ENCODE measurements around the gene COQ9. TPM values are rescaled to one million over a fixed set of nuclear protein-coding genes. Genes with fewer than 3 reads are reported as not detected.
A peak's percentile ranks its signal among the peaks of the same experiment; 100 is the strongest.
"Not testable (repeated sequence)": the region's sequence is repeated elsewhere in the genome, so short reads cannot be mapped to it uniquely, and the experiment has no call there.

COQ9 gene
- total RNA-seq, 1 donor from 2014 or later, result 58.7 TPM

DNA sequence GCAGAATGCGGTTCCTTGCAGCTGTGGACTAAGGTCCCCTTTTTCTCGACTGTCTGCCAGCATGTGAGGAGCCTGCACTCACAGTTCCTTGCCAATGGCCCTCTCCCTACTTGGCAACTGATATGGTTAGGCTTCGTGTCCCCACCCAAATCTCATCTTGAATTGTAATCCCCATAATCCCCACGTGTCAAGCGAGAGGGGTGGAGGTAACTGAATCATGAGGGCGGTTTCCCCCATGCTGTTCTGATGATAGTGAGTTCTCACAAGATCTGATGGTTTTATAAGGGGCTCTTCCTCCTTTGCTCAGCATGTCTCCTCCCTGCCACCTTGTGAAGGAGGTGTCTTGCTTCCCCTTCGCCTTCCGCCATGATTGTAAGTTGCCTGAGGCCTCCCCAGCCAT is 20.0 kb upstream of the COQ9 start:
- no peak for DNase-seq

DNA sequence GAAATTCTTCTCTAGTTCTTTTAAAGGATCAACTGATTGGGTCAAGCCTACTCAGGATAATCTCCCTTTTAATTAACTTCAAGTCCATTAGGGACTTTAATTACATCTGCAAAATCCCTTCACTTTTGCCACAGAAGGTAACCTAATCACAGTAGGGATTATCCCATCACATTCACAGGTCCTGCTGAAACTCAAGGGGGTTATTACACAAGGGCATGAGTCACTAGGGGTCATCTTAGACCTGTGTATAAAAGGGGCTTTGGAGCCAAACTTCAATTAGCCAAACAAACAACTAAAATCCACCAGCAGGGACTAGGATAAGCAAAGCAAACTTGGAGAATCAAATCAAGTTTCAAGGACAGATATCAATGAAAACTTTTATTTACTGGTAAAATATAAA is 19.5 kb upstream of the COQ9 start:
- no peak for DNase-seq

DNA sequence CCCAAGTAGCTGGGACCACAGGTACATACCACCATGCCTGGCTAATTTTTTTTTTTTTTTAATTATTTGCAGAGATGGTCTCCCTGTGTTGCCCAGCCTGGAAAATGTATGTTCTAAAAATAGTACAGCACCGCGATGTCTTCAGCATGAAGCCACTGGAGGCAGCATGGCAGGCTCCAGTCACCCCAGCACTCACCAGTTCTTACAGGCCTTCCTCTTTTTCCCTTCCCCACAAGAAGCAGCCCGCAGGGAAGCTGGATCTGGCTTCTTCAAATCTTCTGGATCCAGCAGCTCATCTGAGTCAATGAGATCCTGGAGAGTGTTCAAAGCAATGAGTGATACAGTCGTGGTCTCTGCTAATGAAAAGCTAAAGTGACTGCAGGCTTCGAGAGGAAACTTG is 16.3 kb upstream of the COQ9 start:
- no peak for DNase-seq

GRCh38 chr16:57432505-57432904 is 14.8 kb upstream of the COQ9 start:
- DNase-seq, result no peak

- DNase-seq, result no peak
Measured at GRCh38 chr16:57432989-57433388, 14.3 kb upstream of the COQ9 start.

DNA sequence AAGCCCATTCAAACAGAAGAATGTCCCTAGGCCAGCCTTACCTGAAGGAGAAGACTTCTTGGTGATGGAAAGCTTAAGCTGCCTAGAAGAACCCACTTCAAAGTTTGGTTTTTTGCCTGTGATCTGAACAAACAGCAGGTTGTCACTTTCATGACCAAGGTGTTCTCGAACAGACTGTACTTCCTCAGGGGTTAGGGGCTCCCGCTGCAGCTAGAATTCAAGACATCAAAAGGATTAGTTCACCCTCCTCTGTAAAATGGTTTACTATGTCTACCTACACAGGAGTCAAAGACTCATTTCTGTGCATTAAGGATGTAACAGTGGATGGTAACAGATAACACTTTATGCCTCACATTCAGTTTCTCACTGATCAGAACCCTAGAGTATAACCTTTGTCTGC is 13.3 kb upstream of the COQ9 start:
- DNase-seq, result no peak

DNA sequence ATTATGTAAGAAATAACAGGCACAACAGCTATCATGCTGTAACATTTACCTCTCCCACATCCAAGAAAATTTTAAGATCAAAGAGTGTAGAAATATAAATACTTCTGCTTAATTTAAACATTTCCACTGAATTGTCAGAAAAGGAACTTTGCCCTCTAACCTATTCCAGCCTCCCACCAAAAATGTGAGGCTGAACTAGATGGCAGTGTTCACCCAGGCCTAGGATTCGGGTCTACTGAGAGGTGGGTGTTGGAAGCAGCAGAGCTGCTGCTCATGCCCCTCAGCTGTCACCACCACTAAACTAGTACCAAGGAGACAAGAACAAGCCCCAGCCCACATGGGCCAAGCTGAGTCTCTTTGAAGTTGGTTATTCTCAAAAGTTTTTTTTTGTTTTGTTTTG is 11.4 kb upstream of the COQ9 start:
- no peak for DNase-seq

- DNase-seq, result not testable (repeated sequence)
Measured at GRCh38 chr16:57439947-57440346, 7.3 kb upstream of the COQ9 start.

GRCh38 chr16:57440551-57440950 is 6.7 kb upstream of the COQ9 start:
- DNase-seq, result not testable (repeated sequence)

GRCh38 chr16:57444711-57445110 is 2.6 kb upstream of the COQ9 start:
- DNase-seq, result no peak

GRCh38 chr16:57445510-57445909 is 1.8 kb upstream of the COQ9 start:
- no peak for DNase-seq

DNA sequence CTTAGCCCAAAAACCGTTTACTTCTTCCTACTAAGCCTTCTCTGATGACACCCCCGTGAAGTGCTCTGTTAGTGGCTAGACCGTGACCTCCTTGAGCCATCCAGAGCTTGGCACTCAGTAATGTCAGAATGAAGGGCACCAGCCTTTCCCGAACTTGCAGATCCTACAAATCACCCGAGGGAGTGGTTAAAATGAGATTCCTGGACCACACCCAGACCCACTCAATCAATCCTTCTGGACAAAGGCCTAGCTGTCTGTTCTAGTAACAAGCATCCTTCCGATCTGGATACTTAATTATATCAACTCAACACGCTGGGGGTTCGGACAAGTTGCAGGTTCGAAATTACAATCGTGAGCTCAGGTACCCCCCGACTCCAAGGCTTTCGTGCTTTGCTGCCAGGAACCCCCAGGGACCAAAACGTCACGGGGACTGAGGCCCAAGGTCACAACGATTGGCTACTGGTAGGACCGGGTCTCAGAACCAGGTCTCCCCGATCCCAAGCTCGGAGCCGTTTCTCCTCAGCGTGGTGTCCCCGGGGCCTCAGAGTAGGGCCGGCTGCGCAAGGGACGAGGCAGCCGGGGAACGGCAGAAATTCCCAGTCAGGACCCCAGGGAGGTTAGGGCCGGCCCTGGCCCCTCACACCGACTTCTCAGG is 621 bp upstream of the COQ9 start:
- DNase-seq, result peak; percentile 64

GRCh38 chr16:57452021-57452420 is 4.7 kb downstream of the COQ9 start:
- no peak for DNase-seq

- peak; percentile 94 for DNase-seq
Measured at GRCh38 chr16:57462209-57462977, 15.1 kb downstream of the COQ9 start, which contains the start of gene POLR2C. Gene POLR2C, plus strand, starts transcription at chr16:57462679. Its CDS starts 46 bp downstream, at chr16:57462725.

DNA sequence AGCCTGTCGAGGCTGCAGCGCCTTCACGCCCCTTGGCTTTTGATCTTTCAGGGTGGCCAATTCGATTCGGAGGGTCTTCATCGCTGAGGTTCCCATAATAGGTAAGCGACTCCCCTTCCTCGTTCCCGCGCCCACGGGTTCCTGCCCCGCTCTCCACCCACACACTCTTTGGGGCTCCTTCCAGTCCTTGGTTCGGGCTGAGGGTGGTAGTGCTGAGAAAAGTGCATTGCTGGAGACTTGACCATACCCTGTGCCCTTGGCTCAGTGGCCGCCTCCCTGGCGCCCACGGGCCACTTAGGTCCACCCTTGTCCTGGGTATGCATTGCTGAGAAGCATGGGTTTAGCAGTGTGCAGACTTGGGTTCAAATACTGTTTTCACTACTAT is 15.7 kb downstream of the COQ9 start:
- peak; percentile 32 for DNase-seq

DNA sequence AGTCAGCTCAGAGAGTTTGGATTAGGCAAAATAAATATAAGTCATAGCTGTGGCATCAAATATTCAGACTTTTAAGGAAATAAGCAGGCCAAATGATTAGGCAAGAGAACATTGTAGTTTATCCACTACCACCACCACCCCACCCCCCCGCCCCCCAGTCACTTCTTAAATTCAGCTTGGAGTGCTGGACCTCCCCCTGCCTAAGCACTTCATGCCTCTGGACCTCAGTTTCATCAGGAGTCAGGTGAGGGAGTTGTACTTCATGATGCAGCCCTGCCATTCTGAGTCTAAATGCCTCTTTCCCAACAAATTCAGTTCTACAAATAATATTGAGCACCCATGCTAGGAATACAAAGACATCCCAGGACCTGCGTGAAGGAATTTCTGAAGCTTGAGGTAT is 17.2 kb downstream of the COQ9 start:
- DNase-seq, result no peak

GRCh38 chr16:57468346-57468745 is 21.1 kb downstream of the COQ9 start:
- DNase-seq, result no peak

DNA sequence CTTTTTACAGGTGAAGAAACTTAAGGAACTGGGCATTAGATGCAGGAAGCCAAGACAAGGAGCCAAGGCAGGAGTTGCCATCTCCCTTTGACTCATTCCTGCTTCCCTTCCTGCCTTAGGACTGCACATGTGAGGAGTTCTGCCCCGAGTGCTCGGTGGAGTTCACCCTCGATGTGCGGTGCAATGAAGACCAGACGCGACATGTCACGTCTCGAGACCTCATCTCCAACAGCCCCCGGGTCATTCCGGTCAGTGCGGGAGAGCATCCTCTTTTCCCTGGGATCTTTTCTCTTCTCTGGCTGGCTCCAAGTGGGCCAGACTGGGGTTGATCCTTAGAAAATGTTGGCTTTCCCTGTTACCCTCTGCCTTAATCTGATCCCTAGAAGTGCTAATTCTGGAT is 21.8 kb downstream of the COQ9 start:
- no peak for DNase-seq

GRCh38 chr16:57469917-57470470 is 22.7 kb downstream of the COQ9 start:
- no peak for DNase-seq

GRCh38 chr16:57470711-57471110 is 23.4 kb downstream of the COQ9 start:
- DNase-seq, result peak; percentile 59

DNA sequence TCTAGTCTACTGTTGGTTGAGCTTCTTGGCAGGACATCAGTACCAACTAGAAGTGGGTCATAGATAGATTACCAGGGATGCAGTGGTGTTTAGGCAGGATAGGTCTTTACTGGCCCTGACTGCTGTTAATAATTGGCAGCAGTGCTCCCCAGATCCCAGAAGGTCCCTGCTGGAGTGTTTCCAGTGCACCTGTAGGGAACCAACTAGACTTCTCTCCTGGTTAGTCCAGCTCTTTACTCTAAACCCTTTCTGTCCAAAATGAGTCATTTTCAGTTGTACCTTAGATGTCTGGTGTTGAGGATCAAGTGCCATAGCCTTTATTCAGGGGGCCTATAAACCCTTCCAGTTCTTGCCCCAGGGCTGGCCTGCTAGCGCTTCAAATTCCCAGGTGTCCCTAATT is 23.9 kb downstream of the COQ9 start:
- DNase-seq, result no peak

GRCh38 chr16:57471852-57472664 is 24.8 kb downstream of the COQ9 start:
- DNase-seq, result no peak

DNA sequence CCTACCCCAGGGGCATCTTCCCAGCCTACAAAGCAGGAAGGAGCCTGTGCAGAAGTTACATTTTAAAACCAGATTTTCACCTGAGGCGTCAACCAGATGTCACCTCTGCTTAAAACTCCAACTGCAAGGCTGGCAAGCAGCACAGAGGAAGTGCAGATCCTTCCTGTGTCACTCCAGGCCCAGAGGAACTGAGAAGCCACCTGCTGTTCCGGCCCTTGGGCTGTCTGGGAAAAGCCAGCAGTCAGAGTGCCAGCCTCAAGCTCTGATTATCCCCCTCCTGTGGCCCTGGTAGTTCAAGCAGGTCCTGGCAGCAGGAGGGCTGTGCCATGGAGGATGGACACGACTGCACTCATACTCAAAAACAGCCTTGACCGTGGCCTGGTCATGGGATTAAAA is 25.4 kb downstream of the COQ9 start:
- DNase-seq, result no peak
